Smooth muscle cell (in vitro differentiated cells): Measurements from ENCODE around the gene CRYGA. TPM values are rescaled to one million over a fixed set of nuclear protein-coding genes. Genes with fewer than 3 reads are reported as not detected.

ENCODE experiments used
- DNase-seq: peaks from one replicate; lab custom pipeline; 2025; ENCODE audit not compliant: unreplicated experiment; lab: John Stamatoyannopoulos, UW
- H2AFZ ChIP-seq: fragments of 200-600 bp; sonication (generic); 2 replicates; pipeline ENCODE4 v1.6.0; 2016; ENCODE audit warnings: antibody characterized with exemption, low read depth, mild to moderate bottlenecking
- H3F3A ChIP-seq: fragments of 200-600 bp; sonication (generic); 2 replicates; pipeline ENCODE4 v1.6.0; 2017; ENCODE audit warnings: antibody characterized with exemption, low read depth
- H3K27ac ChIP-seq: fragments of 200-600 bp; sonication (generic); 2 replicates; pipeline ENCODE4 v1.5.1; 2016; ENCODE audit warnings: low read depth, mild to moderate bottlenecking
- H3K27me3 ChIP-seq: fragments of 200-600 bp; sonication (generic); 2 replicates; pipeline ENCODE4 v1.6.1; 2016; ENCODE audit warnings: low read depth, mild to moderate bottlenecking
- H3K36me3 ChIP-seq: fragments of 200-600 bp; sonication (generic); 2 replicates; pipeline ENCODE4 v1.5.1; 2016; ENCODE audit warnings: low read depth
- H3K4me1 ChIP-seq: fragments of 200-600 bp; sonication (generic); 2 replicates; pipeline ENCODE4 v1.5.1; 2016; ENCODE audit warnings: low read depth
- H3K4me2 ChIP-seq: fragments of 200-600 bp; sonication (generic); 2 replicates; pipeline ENCODE4 v1.6.0; 2016; ENCODE audit warnings: mild to moderate bottlenecking
- H3K4me3 ChIP-seq: fragments of 200-600 bp; sonication (generic); 2 replicates; pipeline ENCODE4 v1.5.1; 2016; ENCODE audit warnings: mild to moderate bottlenecking
- H3K79me2 ChIP-seq: fragments of 200-600 bp; sonication (generic); 2 replicates; pipeline ENCODE4 v1.6.0; 2016; ENCODE audit warnings: low read depth, mild to moderate bottlenecking
- H3K9ac ChIP-seq: fragments of 200-600 bp; sonication (generic); 2 replicates; pipeline ENCODE4 v1.6.0; 2016; ENCODE audit warnings: low read depth
- H3K9me3 ChIP-seq: fragments of 200-600 bp; sonication (generic); replicated peaks from 2 replicates; pipeline ENCODE4 v1.5.1; 2016; ENCODE audit warnings: low read depth
- H4K20me1 ChIP-seq: fragments of 200-600 bp; sonication (generic); 2 replicates; pipeline ENCODE4 v1.6.0; 2016; ENCODE audit warnings: low read depth
- CTCF ChIP-seq: fragments of 200-600 bp; sonication (generic); IDR thresholded peaks from 2 replicates; pipeline ENCODE4 v1.5.1; 2017; ENCODE audit warnings: borderline replicate concordance, mild to moderate bottlenecking, antibody characterized with exemption; ENCODE audit not compliant: insufficient read depth, poor library complexity, severe bottlenecking
- WGBS: methylation state at CpG from one replicate; pipeline ENCODE4 v1.1.7; 2016; ENCODE audit warnings: low lambda C conversion rate; 5-methylcytosine and 5-hydroxymethylcytosine counted together
- polyA plus RNA-seq: library from polyadenylated mRNA; unstranded; fragments of >200 nt; fragmentation: Nextera tagmentation; extraction: Ambion mirVana; gene quantifications from 2 replicates; pipeline ENCODE4 v1.2.1, GENCODE V29; 2016
- total RNA-seq: library from RNA; depleted of rRNA; stranded (reverse); fragments of >200 nt; gene quantifications from 2 replicates; pipeline ENCODE4 v1.2.3, GENCODE V29; 2014

Gene CRYGA
- total and polyA plus RNA-seq, 2 experiments from 2014 or later, result not detected

- Histone ChIP-seq H4K20me1 (no peaks in the 10 kb centered on the region), H3F3A (no peaks in the 10 kb centered on the region), H3K79me2 (no peaks in the 10 kb centered on the region), H3K36me3 (no peaks in the 10 kb centered on the region), H3K27me3 (no peaks in the 10 kb centered on the region), H3K4me1 (peaks cover 10% of the 10 kb centered on the region), H2AFZ (no peak overlapping the region), H3K27ac (no peak overlapping the region), H3K9ac (no peak overlapping the region), H3K9me3 (no peaks in the 10 kb centered on the region), H3K4me3 (no peak overlapping the region), H3K4me2 (no peak overlapping the region)
- no peak for TF ChIP-seq CTCF
- WGBS, result 74% methylated on average over 4 of the region's 4 CpGs
- DNase-seq, result no peak
Measured at GRCh38 chr2:208179028-208179609, 15.7 kb upstream of the CRYGA start.

- no peaks in the 10 kb centered on the region for H4K20me1 ChIP-seq
- no peaks in the 10 kb centered on the region for H3F3A ChIP-seq
- no peaks in the 10 kb centered on the region for H3K9me3 ChIP-seq
- H3K4me2 ChIP-seq, result no peak overlapping the region
- no peak overlapping the region for H3K9ac ChIP-seq
- peak overlapping the region; percentile 82 for H2AFZ ChIP-seq
- H3K4me1 ChIP-seq, result peaks cover 4% of the 10 kb centered on the region
- no peaks in the 10 kb centered on the region for H3K36me3 ChIP-seq
- H3K79me2 ChIP-seq, result no peaks in the 10 kb centered on the region
- no peaks in the 10 kb centered on the region for H3K27me3 ChIP-seq
- no peak overlapping the region for H3K27ac ChIP-seq
- TF ChIP-seq CTCF, result no peak
- no peak for DNase-seq
- no peak overlapping the region for H3K4me3 ChIP-seq
- WGBS, result 74% methylated on average over 6 of the region's 6 CpGs
Measured at GRCh38 chr2:208175840-208176153, 12.4 kb upstream of the CRYGA start.

- DNase-seq, result peak; percentile 5
- peak; percentile 80 for TF ChIP-seq CTCF
- H3K27me3 ChIP-seq, result no peaks in the 10 kb centered on the region
- no peaks in the 10 kb centered on the region for H3K9me3 ChIP-seq
- H2AFZ ChIP-seq, result peak overlapping the region; percentile 82
- no peak overlapping the region for H3K9ac ChIP-seq
- WGBS, result 56% methylated on average over 21 of the region's 21 CpGs
- no peaks in the 10 kb centered on the region for H4K20me1 ChIP-seq
- H3K4me2 ChIP-seq, result no peak overlapping the region
- H3F3A ChIP-seq, result no peaks in the 10 kb centered on the region
- no peaks in the 10 kb centered on the region for H3K36me3 ChIP-seq
- no peaks in the 10 kb centered on the region for H3K79me2 ChIP-seq
- H3K4me1 ChIP-seq, result peaks cover 4% of the 10 kb centered on the region
- H3K4me3 ChIP-seq, result no peak overlapping the region
- H3K27ac ChIP-seq, result no peak overlapping the region
Measured at GRCh38 chr2:208175069-208175839, 11.9 kb upstream of the CRYGA start.

- Histone ChIP-seq H3K9ac (no peak overlapping the region), H3K4me1 (peaks cover 4% of the 10 kb centered on the region), H3F3A (no peaks in the 10 kb centered on the region), H4K20me1 (no peaks in the 10 kb centered on the region), H3K4me2 (no peak overlapping the region), H3K27me3 (no peaks in the 10 kb centered on the region), H2AFZ (no peak overlapping the region), H3K9me3 (no peaks in the 10 kb centered on the region), H3K4me3 (no peak overlapping the region), H3K79me2 (no peaks in the 10 kb centered on the region), H3K27ac (no peak overlapping the region), H3K36me3 (no peaks in the 10 kb centered on the region)
- 94% methylated on average over 9 of the region's 9 CpGs for WGBS
- TF ChIP-seq CTCF, result no peak
- DNase-seq, result no peak
Measured at GRCh38 chr2:208174144-208174543, 10.8 kb upstream of the CRYGA start.
